ENCODE measurements around the gene DIAPH2.
"Not testable (repeated sequence)": the region's sequence is repeated elsewhere in the genome, so short reads cannot be mapped to it uniquely, and the experiment has no call there.

The DIAPH2 gene

GRCh38 chrX:96719161-96719875, 34.7 kb downstream of the DIAPH2 start:
- no peak for DNase-seq

DNA sequence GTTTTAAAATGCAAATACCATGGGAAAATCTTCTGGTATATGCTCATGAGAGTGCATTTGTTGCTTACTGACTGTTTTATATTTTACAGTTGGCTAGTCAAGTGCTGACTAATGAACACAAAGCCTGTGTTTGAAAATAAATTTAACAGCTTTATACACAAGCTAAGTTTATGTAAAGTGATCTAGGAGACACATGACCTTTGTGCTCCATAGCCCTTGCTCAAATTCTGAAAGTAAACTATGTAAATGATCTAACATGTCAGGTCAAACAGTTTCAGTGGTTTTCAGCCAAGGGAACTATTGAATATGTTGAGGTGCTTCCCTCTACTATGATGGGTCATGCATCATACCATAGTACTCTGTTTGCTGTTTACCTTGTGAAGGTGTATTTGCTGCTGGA, 36.7 kb downstream of the DIAPH2 start:
- DNase-seq = no peak

- no peak for DNase-seq
Observed at GRCh38 chrX:96722781-96723180, 38.1 kb downstream of the DIAPH2 start.

GRCh38 chrX:96729053-96729452, 44.4 kb downstream of the DIAPH2 start:
- no peak for DNase-seq

- DNase-seq = no peak
Observed at GRCh38 chrX:96729868-96730643, 45.4 kb downstream of the DIAPH2 start.

DNA sequence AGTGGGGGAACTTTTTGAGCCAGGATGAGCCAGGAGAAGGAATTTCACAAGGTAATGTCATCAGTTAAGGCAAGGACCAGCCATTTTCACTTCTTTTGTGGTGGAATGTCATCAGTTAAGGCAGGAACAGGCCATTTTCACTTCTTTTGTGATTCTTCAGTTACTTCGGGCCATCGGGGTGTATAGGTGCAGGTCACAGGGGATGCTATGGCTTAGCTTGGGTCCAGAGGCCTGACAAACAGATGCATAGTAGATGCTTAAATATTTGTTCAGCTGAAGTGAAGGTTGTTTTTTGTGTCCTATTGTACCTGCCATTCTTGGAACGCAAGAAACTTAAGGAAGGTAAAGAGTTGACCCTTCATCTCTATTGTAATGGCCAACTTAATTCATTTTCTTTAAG, 46.4 kb downstream of the DIAPH2 start:
- not testable (repeated sequence) for DNase-seq

GRCh38 chrX:96743367-96744073, 58.9 kb downstream of the DIAPH2 start:
- DNase-seq = no peak

- no peak for DNase-seq
Observed at GRCh38 chrX:96752781-96753180, 68.1 kb downstream of the DIAPH2 start.

GRCh38 chrX:96753230-96753629, 68.6 kb downstream of the DIAPH2 start:
- DNase-seq = no peak

DNA sequence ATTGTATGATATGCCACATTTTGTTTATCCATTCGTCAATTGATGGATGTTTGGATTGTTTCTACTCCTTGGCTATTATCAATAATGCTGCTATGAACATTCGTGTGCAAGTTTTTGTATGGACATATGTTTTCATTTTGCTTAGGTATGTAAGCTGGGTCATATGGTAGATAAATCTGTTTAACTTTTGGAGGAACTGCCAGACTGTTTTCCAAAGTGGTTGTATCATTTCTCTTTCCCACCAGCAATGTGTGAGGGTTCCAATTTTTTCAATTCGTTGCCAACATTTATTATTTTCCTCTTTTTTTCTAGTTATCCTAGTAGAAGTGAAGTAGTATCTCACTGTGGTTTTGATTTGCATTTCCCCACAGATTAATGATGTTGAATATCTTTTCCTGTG, 71.8 kb downstream of the DIAPH2 start:
- DNase-seq = no peak

DNA sequence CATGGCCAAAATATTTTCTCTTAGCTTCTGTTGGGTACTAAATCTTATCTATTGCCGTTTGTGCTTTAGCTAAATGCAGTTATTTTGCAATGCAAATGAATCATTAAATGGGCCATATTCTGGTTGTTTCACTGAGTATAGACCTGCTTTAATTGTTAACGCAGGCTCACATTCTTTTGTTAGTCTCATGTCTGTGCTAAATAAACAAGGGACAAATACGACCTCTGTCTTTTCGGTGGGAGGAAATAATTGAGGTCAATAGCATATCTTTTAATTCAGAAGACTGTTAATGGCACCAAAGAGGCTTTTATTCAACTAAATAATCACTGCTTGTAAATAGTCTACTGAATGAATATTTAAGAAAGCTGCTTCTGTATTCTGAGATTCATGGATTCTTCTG, 76.9 kb downstream of the DIAPH2 start:
- no peak for DNase-seq

GRCh38 chrX:96763608-96764007, 79.0 kb downstream of the DIAPH2 start:
- no peak for DNase-seq

DNA sequence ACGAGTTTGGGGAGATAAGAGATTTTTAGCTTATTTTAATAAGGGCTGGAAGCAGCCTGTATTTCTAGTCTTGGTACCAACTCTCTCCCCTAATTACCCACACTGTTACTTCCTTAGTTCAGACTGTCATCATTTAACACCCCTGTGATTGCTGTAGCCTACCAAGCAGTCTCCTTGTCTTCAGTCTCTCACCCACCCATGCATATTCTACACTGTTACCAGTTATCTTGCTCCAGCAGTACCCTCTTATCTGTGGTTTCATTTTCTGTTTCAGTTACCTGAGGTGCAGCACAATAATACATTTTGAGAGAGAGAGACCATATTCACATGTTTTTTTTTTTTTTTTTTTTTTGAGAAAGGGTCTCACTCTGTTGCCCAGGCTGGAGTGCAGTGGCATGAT, 80.2 kb downstream of the DIAPH2 start:
- DNase-seq = no peak

GRCh38 chrX:96770315-96770714, 85.7 kb downstream of the DIAPH2 start:
- DNase-seq = no peak

- DNase-seq = no peak
Observed at GRCh38 chrX:96771486-96771885, 86.8 kb downstream of the DIAPH2 start.

DNA sequence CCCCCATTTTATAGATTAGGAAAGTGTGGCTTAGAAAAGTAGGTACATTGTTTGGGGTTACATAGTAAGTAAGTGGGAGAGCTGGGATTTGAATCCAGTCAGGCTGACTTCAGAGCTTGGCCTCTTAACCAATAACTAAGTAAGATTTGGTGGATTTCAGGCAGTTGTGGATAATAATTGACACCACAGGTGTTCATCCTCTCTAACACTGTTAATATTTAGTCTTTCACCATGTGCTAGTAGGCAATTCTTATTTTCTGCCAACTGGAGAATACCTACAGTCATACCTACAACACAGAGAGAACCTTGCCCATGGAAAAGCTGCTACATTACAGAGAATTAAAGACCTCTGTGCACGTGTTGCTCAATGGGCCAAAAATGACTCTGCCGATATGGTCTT, 89.5 kb downstream of the DIAPH2 start:
- DNase-seq = no peak

GRCh38 chrX:96776966-96777365, 92.3 kb downstream of the DIAPH2 start:
- DNase-seq = no peak

DNA sequence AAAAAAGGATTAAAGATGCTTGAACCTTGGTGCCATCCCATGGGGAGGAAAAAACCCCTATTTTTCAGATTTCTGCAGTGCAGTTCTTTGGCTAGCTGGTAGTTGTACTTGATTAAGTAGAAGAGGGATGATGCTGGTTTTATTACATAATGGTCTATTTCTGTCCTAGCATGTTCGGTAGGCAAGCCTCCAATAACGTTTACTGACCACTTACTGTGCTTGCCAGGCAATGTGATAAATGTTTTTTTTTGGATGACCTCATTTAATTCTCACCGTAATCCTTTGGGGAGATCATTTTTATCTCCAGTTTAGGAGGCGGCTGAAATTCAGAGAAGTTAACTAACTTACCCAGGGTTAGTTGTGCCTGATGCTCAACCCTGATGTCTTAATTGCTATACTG, 106.9 kb downstream of the DIAPH2 start:
- no peak for DNase-seq

- no peak for DNase-seq
Observed at GRCh38 chrX:96792047-96792446, 107.4 kb downstream of the DIAPH2 start.

DNA sequence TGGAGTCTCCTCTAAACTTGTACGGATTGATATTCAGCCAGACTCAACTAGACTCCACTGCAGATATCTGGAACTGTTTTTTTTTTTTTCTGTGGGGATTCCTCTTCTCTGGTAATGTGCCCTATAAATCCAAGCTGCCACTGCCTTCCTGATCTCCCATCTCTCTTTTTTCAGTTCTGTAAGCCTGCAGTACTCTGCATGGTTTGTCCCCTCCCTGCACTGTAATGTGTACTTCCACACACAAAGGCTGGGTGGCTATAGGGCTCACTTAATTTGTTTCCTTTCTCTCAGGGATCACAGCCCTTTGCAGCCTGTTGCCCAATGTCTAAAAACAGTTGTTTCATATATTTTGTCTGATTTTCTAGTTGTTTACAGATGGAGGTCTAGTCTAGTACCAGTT, 114.3 kb downstream of the DIAPH2 start:
- no peak for DNase-seq

DNA sequence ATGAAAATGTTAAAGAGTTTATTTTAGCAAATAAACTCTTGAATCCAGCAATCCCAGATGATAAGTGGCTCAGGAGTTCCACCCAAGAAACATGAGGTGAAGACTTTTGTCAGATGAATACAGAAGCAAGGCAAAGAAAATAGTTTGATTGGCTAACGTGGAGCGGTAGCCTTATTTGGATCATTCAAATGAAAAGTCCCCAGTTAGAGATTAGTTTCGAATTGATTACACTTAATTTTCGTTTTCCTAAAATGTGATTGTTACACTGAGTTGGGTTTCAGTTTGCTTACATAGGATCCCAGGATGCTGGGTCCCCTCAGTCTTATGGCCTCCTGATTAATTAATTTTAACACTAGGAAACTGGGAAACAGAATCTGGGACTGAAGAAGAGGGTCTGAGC, 122.7 kb downstream of the DIAPH2 start:
- DNase-seq = no peak

DNA sequence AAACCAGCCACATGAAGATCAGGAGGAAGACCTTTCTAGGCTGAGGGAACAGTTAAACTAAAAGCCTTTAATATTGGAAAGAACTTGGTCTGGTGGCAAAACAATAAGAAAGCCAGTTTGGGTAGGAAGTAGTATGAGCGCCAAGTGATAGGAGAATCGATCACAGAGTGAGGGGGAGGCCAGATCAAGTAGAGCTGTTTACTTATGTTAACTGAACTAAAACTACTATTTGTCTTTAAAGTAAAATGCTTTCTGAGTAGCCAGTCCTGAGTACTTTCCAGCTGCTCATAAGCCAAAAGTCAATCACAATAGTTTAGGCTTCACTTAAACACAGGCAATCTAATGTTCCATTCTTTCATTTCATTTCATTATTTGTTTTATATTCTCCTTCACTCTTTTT, 136.3 kb downstream of the DIAPH2 start:
- no peak for DNase-seq

GRCh38 chrX:96824166-96824565, 139.5 kb downstream of the DIAPH2 start:
- DNase-seq = no peak

DNA sequence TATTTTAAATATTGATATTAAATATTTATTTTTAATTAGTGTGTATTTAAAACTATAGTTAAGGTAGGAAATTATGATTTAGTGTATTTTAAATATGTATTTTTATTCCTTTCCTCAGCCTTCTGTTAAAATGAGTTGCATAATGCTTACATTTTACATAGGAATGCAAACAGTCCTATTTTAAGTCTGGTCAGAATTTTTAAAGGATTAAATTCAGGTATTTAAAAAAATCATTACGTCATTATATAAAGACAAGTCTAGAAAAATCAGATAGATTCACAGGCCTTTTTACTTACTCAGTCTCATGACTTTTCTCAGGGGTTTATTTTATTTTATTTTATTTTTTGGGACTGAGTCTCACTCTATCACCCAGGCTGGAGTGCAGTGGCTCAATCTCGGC, 148.7 kb downstream of the DIAPH2 start:
- no peak for DNase-seq
